ENCODE measurements around the gene RNF4. TPM values are rescaled to one million over a fixed set of nuclear protein-coding genes. Genes with fewer than 3 reads are reported as not detected.

Gene RNF4
- polyA plus RNA-seq, 3 donors: 28.8 to 41.3 (median 37.0) TPM

GRCh38 chr4:2497931-2498330, 29.0 kb downstream of the RNF4 start:
- H3K27ac ChIP-seq (ENCODE audit: low read depth in 1 of 2, low read length in 2 of 2): peak overlapping the region; percentile 62 to 72
- peaks cover 18 to 20% of the 10 kb centered on the region in 2 donors for H3K4me1 ChIP-seq (ENCODE audit: control insufficient read depth in 1 of 2, insufficient read depth in 2 of 2, low read length in 2 of 2)
- no peak overlapping the region for H2AFZ ChIP-seq (ENCODE audit: insufficient read depth, low read depth, low read length, poor library complexity, severe bottlenecking)

GRCh38 chr4:2500547-2500946, 31.6 kb downstream of the RNF4 start:
- H3K36me3 Mint-ChIP-seq: peaks cover 50 to 87% of the 10 kb centered on the region in 2 donors
- H3K9me3 Mint-ChIP-seq: no peaks in the 10 kb centered on the region
- intact Hi-C loops (cut with micrococcal nuclease): no loop called here

More at GRCh38 chr4:2497931-2498330, 29.0 kb downstream of the RNF4 start:
- Mint-ChIP-seq H3K27ac (peak overlapping the region; percentile 87 to 95 (median 94)), H3K9me3 (peaks cover 0 to 2% (median 0%) of the 10 kb centered on the region in 7 donors), H3K36me3 (peaks cover 57 to 95% of the 10 kb centered on the region in 2 donors), H3K27me3 (ENCODE audit: low read depth in 3 of 3) (peaks cover 0 to 5% (median 1%) of the 10 kb centered on the region in 3 donors), H3K4me1 (peaks cover 29% of the 10 kb centered on the region), H3K4me3 (peak overlapping the region; percentile 70 to 76)
- Histone ChIP-seq H3K27me3 (ENCODE audit: control insufficient read depth in 2 of 2, insufficient read depth in 2 of 2, low read length in 2 of 2) (no peaks in the 10 kb centered on the region), H3K9me3 (replicated peaks in 1 of 2; ENCODE audit: control insufficient read depth in 1 of 2, insufficient read depth in 1 of 2, low read length in 2 of 2) (no peaks in the 10 kb centered on the region), H3K9ac (ENCODE audit: insufficient read depth, low read length, poor library complexity, severe bottlenecking) (no peak overlapping the region), H3K79me2 (ENCODE audit: insufficient read depth, low read length) (peaks cover 69% of the 10 kb centered on the region), H4K20me1 (ENCODE audit: insufficient read depth, low read length) (peaks cover 63% of the 10 kb centered on the region), H3K4me3 (replicated peaks in 1 of 3; ENCODE audit: low read depth in 2 of 3, low read length in 3 of 3) (peak overlapping the region in 1 of 3 experiments; percentile 44), H3K4me2 (replicated peaks; ENCODE audit: extremely low read depth, low read length, poor library complexity, severe bottlenecking) (peak overlapping the region; percentile 28), H3K36me3 (replicated peaks in 1 of 2; ENCODE audit: control insufficient read depth in 1 of 2, insufficient read depth in 2 of 2, low read length in 2 of 2) (peaks cover 31 to 77% of the 10 kb centered on the region in 2 donors)
- 8% methylated on average over 6 of the region's 9 CpGs for WGBS (ENCODE audit: insufficient coverage)
- TF ChIP-seq CTCF (IDR thresholded peaks at IDR 0.05): no peak
- DNase-seq: peak; percentile 82 to 86 (median 84)
- intact Hi-C loops (cut with micrococcal nuclease): loop anchor here in 1 of 2 donors (5.0 kb wide), 1 partner anchor 36 kb away; no protein-coding TSS in a partner anchor

More at GRCh38 chr4:2500547-2500946, 31.6 kb downstream of the RNF4 start:
- 100% methylated on average over 1 of the region's 2 CpGs for WGBS (ENCODE audit: insufficient coverage)
- TF ChIP-seq CTCF (IDR thresholded peaks at IDR 0.05): no peak
- Mint-ChIP-seq H3K4me3 (no peak overlapping the region), H3K27ac (peak overlapping the region in 2 of 7 donors; percentile 10 to 20), H3K27me3 (ENCODE audit: low read depth in 3 of 3) (peaks cover 0 to 5% (median 1%) of the 10 kb centered on the region in 3 donors), H3K4me1 (peaks cover 21% of the 10 kb centered on the region)
- H3K4me2 ChIP-seq (replicated peaks; ENCODE audit: extremely low read depth, low read length, poor library complexity, severe bottlenecking): no peak overlapping the region
- H3K9ac ChIP-seq (ENCODE audit: insufficient read depth, low read length, poor library complexity, severe bottlenecking): no peak overlapping the region
- H3K4me1 ChIP-seq (ENCODE audit: control insufficient read depth in 1 of 2, insufficient read depth in 2 of 2, low read length in 2 of 2): peaks cover 18 to 20% of the 10 kb centered on the region in 2 donors
- DNase-seq: no peak
- no peak overlapping the region for H3K4me3 ChIP-seq (replicated peaks in 1 of 3; ENCODE audit: low read depth in 2 of 3, low read length in 3 of 3)
- H3K9me3 ChIP-seq (replicated peaks in 1 of 2; ENCODE audit: control insufficient read depth in 1 of 2, insufficient read depth in 1 of 2, low read length in 2 of 2): no peaks in the 10 kb centered on the region
- peaks cover 31 to 78% of the 10 kb centered on the region in 2 donors for H3K36me3 ChIP-seq (replicated peaks in 1 of 2; ENCODE audit: control insufficient read depth in 1 of 2, insufficient read depth in 2 of 2, low read length in 2 of 2)
- H3K27ac ChIP-seq (ENCODE audit: low read depth in 1 of 2, low read length in 2 of 2): no peak overlapping the region
- H2AFZ ChIP-seq (ENCODE audit: insufficient read depth, low read depth, low read length, poor library complexity, severe bottlenecking): no peak overlapping the region
- no peaks in the 10 kb centered on the region for H3K27me3 ChIP-seq (ENCODE audit: control insufficient read depth in 2 of 2, insufficient read depth in 2 of 2, low read length in 2 of 2)
- H4K20me1 ChIP-seq (ENCODE audit: insufficient read depth, low read length): peaks cover 55% of the 10 kb centered on the region
- peaks cover 61% of the 10 kb centered on the region for H3K79me2 ChIP-seq (ENCODE audit: insufficient read depth, low read length)

Data from CD14-positive monocyte (primary cell).